Right ventricle myocardium inferior (tissue), 1 donor: Measurements from ENCODE around the gene SNX14. TPM values are rescaled to one million over a fixed set of nuclear protein-coding genes. Genes with fewer than 3 reads are reported as not detected.
A peak's percentile ranks its signal among the peaks of the same experiment; 100 is the strongest.
"Not testable (repeated sequence)": the region's sequence is repeated elsewhere in the genome, so short reads cannot be mapped to it uniquely, and the experiment has no call there.

Experiments used
- ATAC-seq: fragments of 200-7000 bp; cut with Tn5 transposase; one replicate; pipeline ENCODE4 v1.9.1; 2020; ENCODE audit warnings: mild to moderate bottlenecking, moderate library complexity
- DNase-seq: peaks from one replicate; pipeline ENCODE4 v3.0.0; 2021; ENCODE audit errors: missing footprints
- intact Hi-C: fragments of 100-400 bp; cut with DNase I; formaldehyde crosslinking; loops from one replicate; pipeline ENCODE4 v1.11.0; 2022
- long read RNA-seq: library from polyadenylated mRNA; unstranded; transcript quantifications from one replicate; pipeline ENCODE4 v2.0.0, GENCODE V29; 2021
- total RNA-seq: library from RNA; stranded (reverse); fragmentation: NEBNext Ultra II Directional; extraction: Animal tissue kit (Norgen Biotek cat#: 25700); gene quantifications from one replicate; pipeline ENCODE4 v1.2.1, GENCODE V29; 2021
- donor health status: DM: no; HTN: yes; CAD: no; lungs with severe emphysema.

The SNX14 gene, protein sequence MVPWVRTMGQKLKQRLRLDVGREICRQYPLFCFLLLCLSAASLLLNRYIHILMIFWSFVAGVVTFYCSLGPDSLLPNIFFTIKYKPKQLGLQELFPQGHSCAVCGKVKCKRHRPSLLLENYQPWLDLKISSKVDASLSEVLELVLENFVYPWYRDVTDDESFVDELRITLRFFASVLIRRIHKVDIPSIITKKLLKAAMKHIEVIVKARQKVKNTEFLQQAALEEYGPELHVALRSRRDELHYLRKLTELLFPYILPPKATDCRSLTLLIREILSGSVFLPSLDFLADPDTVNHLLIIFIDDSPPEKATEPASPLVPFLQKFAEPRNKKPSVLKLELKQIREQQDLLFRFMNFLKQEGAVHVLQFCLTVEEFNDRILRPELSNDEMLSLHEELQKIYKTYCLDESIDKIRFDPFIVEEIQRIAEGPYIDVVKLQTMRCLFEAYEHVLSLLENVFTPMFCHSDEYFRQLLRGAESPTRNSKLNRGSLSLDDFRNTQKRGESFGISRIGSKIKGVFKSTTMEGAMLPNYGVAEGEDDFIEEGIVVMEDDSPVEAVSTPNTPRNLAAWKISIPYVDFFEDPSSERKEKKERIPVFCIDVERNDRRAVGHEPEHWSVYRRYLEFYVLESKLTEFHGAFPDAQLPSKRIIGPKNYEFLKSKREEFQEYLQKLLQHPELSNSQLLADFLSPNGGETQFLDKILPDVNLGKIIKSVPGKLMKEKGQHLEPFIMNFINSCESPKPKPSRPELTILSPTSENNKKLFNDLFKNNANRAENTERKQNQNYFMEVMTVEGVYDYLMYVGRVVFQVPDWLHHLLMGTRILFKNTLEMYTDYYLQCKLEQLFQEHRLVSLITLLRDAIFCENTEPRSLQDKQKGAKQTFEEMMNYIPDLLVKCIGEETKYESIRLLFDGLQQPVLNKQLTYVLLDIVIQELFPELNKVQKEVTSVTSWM
- total RNA-seq: 24.3 TPM
- long read RNA-seq, transcript SNX14-201 (29 exons, 3,486 nt): major isoform, 8 of 16 reads
- long read RNA-seq, partial matches to known transcripts: 2 of 16 reads
- long read RNA-seq, other reads (novel, unspliced or antisense): 5 of 16 reads

DNA sequence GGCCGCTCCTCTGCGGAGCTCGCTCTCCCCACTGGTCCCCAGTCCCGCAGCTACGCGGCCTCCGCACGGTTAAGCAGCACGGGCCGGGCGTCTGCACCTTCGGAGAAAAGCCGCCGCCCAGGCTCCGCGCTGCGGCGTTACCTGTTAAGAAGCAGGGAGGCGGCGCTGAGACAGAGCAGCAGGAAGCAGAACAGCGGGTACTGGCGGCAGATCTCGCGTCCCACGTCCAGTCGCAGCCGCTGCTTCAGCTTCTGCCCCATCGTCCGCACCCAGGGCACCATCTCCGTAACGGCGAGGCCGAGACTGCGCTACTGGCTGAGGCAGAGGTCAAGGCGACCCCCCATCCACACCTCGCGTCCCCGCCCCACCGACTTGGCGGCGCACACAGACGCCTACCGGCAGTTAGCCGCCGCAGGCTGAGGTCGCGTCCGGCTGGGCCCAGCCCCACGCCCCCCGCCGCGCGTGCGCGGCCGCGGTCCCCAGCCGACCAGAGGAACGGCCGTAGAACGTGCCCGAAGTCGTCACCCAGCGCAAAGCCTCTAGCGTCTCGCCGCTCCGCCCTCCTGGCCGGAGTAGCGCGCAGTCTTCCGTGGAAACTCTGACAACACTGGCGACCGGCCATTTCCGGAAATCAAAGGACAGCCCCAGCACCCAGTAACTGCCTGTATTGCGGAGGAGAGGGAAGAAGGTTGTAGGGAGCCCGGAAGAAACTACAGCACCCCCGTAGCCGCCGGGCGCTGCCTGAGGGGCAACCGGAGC is at the start of gene SNX14:
TSS of gene SNX14 (minus strand) at position 421 of the 759 bp plus-strand sequence. CDS start at position 281, 140 bp downstream.
- ATAC-seq: peak; percentile 99
- peak; percentile 98 for DNase-seq
- intact Hi-C loops: loop anchor here (1.0 kb wide), 2 partner anchors 49 to 85 kb away; partner anchors contain the start of gene SYNCRIP

DNA sequence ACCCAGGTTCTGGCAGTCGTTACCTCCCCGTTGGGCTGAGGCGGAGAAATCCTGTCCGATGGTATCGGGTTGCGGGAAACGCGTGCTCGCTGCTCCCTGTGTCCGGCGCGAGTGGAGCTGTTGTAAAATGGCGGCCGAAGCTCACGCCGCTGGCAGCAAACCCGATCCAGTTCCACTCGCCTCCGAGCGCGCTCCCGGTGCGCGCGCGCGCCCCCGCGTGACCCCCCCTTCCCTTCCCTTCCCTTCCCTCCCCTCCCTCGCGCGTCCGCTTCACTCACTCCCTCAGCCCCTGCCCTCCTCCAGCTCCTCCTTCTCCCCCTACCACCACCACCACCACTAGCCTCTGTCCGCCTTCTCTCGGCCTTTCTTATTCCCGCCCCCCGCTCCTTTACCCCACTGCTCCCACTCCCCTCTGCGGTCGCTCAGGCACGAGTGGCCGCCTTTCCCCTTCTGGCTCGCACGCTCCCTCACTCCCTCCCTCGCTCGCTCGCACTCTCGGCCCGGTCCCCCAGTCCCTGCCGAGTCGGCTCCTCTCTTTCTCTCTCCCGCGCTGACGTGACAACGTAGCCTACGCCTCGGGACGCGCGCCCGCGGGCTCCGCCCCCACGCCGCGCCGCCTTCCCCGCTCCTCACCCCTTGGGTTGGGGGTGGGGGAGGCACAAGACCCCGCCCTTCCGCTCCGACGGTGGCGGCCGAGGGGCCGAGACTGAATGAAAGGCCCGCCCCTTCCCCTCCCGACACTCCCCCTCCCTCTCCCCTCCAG is 49.3 kb upstream of the SNX14 start, which contains the start of gene SYNCRIP:
TSS of gene SYNCRIP (minus strand) at position 113 of the 763 bp plus-strand sequence. CDS start 1,447 bp downstream, outside the sequence.
- peak; percentile 94 for ATAC-seq

DNA sequence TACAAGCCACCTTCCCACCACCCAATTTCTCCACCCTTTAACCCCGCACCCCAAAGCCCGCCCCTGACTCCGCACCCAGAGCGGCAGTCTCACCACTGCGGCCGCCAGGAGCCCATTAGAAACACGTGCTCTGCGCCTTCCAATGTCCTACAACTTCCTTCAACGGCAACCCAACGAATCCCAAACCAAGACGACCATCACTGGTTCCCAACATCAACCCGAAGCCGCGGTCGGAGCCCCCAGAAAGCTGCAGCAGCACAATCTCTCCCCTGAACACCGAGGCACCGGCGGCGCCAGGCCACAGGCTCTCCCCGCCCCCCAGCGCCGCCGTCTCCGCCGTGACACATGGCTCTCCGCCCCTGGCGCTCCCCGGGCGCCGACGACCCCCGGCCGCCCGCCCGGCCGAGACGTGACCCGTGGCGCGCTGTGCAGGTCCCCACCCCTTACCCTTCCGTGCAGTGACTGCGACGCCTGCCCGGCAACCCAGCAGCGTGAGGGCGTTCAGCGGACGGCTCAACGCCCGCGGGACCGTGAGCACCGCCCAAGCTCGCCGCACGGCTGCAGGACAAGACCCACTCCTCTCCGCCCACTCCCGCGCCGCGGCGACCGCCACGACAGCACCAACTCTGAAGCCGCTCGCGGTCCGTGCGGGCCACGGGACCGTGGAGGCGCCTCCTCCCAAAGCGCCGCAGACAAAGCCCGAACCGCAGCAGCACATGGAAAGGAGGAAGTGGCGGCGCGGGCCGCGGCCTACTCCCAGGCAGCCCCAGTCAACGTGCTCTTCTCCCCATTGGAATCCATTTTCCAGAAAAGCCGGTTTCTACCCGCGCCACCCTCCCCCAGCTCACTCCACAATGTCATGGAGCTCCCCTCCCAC is 48.5 kb upstream of the SNX14 start:
- ATAC-seq: peak; percentile 0
- intact Hi-C loops: loop anchor here (1.0 to 10.0 kb wide), 2 partner anchors 48 to 223 kb away; no protein-coding TSS in a partner anchor
- peak; percentile 91 for DNase-seq

More for the DNA sequence above, 49.3 kb upstream of the SNX14 start, which contains the start of gene SYNCRIP:
- peak; percentile 99 for DNase-seq
- intact Hi-C loops: loop anchor here (1.0 to 10.0 kb wide), 3 partner anchors 35 to 222 kb away; no protein-coding TSS in a partner anchor

DNA sequence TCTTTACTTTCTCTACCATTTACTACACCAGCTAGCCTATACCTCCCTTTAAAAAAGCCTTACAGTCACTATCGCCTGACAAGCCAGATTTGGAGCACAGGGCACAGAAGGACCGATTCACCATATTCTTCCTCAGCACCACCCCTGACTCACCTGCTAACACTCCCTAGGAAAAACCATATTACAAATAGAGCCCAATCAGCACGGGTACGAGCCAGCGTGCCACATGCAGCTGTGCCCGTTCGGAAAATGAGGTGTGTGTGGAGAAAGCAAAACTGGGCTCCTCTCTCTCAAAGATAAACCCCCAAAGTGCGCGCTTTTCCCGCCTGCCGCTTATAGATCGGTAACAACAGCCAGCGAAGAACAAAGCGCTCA is 47.9 kb upstream of the SNX14 start:
- intact Hi-C loops: loop anchor here (10.0 kb wide), 1 partner anchor 223 kb away; no protein-coding TSS in a partner anchor
- ATAC-seq (no peak), DNase-seq (peak; percentile 66)

DNA sequence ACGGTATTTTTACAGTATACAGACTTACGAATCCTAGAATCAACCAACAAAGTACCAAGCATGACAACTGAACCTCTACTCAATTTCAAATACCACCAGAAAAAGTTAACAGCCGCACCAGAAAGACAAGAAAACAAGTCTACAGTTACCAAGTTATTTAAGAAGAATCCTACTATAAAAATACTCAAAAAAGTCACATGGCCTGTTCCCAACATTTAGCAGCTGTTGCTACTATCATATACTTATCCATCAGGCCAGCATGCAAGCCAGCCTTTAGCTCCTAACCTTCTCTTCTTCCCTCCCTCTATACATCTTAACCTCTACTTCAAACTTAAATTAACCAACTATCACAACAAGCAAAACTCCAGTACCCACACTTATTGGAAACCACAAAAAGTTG is 47.2 kb upstream of the SNX14 start:
- intact Hi-C loops: loop anchor here (10.0 kb wide), 1 partner anchor 224 kb away; no protein-coding TSS in a partner anchor
- ATAC-seq: no peak
- no peak for DNase-seq

DNA sequence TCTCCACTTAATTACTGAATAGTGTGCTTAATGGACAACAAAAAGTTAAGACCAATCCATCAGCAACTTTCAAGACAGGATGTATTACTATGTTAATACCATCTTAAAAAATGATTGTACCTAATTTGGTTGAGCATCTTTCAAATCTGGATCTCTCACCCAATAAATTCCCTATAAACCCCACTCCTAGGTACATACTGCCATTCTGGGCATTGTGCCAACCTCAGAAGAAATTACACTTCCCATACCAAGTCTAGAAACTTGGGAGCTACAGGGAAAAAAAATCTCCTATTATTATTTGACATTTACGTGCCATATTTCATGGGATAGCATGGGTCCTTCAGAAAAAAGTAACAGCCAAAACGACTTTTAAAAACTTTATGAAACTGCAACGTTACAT is 43.9 kb upstream of the SNX14 start:
- intact Hi-C loops: no loop called here

DNA sequence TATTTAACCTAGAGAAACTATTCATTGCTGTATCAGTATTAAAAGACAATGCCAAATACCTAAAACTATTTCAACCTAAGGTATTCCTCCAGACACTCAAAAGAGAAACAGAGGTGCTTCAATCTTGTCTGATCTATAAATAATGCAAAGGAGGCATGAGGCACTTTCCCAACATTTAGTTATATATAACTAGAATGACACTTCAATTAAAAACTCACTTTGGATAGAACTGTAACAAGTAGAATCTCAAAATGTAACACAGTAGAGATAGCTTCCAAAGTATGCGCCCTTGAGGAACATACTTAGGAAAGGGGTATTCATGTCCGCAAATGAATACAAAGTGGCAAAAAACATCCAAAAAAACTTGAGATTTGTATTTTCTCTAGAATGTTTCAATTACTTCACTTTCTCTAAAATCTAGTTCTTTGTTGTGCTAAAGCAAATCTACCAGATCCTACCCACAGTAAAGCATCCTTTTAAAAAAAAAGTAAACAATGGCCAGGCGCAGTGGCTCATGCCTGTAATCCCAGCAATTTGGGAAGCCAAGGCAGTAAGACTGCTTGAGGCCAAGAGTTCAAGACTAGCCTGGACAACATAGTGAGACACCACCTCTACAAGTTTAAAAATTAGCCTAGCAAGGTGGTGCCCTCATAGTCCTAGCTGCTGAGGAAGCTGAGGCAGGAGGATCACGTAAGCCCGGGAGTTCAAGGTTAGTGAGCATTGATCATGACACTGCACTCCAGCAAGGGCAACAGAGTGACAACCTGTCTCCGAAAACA is 38.7 kb upstream of the SNX14 start:
- no peak for DNase-seq
- intact Hi-C loops: no loop called here
- no peak for ATAC-seq

More for the DNA sequence above, 43.9 kb upstream of the SNX14 start:
- ATAC-seq (no peak), DNase-seq (no peak)

DNA sequence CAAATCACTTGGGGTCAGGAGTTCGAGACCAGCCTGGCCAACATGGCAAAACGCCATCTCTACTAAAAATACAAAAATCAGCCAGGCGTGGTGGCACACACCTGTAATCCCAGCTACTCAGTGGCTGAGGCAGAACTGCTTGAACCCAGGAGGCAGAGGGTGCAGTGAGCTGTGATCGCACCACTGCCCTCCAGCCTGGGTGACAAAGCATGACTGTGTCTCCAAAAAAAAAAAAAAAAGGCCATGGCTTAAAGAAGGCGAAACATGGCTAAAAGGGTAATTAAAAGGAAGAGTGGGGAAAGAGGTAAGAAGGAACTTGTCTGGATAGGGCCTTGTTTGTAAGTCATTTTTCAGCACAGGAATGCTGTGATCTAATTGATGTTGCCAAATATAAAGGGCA is 37.5 kb upstream of the SNX14 start:
- DNase-seq, intact Hi-C loops, ATAC-seq: not testable (repeated sequence)

DNA sequence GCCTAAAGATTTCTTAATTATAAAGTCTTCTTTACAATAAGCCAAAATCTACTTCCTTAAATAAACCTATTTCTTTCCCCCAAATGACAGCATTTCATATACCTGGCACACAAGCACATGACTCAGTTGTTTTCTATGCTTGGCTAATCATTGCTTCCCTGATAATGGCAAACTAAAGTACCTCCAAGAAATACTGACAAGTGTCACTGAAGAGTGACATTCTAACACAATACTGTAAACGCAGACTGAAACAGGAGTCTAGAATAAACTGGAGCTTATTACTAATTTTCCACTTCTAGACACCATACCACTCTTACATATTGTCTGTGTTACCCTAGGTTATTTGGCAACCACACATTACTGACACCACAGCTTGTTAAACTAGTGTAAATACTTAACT is 34.7 kb upstream of the SNX14 start:
- ATAC-seq: no peak
- intact Hi-C loops: no loop called here
- DNase-seq: no peak

DNA sequence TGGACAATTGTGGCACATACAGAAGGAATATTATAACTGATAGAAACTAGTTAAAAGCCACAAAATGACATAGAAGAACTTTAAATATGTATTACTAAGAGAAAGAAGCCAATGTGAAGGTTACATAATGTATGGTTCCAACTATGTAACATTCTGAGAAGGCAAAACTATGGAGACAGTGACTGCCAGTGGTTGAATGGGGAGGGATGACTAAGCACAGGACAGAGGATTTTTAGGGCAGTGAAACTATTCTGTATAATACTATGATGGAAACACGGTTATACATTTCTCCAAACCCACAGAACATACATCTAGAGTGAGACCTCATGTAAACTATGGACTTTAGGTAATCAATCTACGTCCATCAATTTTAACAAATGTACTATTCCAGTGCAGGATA is 26.6 kb upstream of the SNX14 start:
- intact Hi-C loops: no loop called here
- ATAC-seq: no peak
- no peak for DNase-seq

DNA sequence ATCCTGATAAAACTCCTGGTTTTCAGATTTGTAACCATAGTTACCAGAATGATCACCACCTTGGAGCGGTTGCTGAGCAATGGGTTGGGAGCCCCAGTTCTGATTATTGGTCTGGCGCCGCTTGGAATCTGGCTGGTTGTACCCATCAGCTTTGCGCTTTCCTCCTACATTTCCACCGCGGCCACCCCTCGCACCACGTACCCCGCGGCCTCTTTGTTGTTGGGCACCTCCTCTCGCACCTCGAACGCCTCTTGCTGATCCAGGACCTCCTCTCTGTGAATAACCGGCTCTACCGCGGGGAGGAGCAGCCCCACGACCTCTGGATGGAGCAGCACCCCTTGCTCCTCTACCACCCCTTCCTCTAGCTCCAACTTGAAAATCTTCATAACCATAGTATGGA is 21.1 kb upstream of the SNX14 start:
- ATAC-seq (no peak), DNase-seq (no peak)
- intact Hi-C loops: no loop called here

DNA sequence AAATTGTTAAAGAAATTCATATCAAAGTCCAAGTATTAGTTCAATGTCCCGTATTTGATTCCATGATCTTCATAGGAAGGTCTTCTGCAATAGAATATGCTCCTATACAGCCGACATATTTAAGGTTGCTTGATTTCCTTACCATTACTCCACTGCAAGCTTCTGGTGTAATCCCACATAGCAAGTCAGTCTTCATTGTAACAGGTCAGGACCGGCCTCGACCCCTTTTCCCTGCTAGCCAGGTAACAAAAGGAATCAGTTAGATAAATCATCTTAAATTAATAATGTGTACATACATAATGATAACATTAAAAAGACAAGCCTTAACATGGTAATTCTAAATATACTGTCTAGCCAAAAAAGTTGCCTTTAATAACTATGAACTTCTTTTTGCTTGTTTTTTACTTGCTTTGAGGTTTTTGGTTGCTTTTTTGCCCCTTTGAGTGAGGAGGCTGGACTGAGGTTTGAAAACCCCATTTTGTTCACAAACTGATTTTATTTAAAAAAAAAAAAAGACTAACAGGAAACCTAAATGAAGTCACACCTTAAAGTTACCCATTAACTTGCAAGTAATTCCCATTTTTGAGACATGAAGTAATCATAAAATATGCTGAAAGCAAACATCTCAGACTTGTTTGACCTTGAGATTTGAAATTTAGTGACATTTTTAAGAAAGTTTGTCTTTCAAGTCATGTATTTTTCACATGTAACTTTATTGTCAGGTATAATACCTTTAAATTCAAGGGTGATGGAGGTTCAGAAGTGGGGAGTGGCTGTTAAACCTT is 19.2 kb upstream of the SNX14 start:
- intact Hi-C loops: no loop called here
- no peak for ATAC-seq
- DNase-seq: no peak

DNA sequence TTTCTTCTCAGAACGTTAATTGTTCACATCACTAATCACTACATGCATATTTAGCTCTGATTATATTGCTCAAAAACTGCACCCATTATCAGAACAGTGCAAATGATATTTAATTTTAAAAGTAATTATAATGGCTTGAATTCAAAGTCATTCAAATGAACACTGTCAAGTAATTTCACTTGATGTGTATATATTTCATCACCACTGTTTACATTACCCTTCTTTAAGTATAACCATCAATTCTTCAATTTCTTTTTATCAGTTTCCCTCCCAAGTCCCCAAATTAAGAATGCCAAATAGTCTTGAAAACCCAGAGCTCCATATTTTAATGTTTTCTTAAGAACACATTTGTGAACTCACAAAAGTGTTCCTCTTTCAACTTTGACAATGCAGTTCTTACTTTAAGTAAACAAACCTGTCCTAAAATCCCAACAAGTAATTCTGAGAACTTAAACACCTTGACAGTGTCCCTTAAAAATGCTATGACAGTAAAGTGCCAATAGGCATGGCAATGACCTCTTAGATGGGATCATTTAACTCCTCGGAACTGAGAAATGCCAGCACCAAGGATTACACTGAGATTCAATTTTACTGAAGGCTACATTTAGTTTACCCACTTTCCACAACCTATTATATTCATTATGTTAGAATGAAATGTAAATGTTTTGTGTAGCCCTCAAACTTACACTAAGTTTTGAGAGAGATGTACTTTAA is 16.7 kb upstream of the SNX14 start:
- intact Hi-C loops: no loop called here
- no peak for DNase-seq
- ATAC-seq: no peak

DNA sequence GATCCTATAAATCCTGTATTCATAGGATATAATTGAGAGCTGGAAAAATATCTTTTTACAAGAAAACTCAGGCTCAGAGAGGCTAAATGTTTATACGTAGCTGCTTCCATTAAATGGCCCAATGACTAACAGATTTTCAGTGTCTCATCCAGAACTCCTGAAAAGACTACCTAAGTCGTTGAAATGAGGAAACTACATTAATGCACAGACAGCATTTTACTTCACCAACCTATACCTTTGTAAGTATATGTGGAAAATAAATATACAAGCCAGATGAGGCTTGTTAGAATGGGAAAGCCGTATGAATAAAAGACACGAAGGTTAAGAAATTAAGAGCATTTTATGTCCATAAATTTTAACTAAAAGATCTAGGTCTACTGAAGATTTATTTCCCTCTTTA is 8.4 kb upstream of the SNX14 start:
- intact Hi-C loops: no loop called here
- DNase-seq: no peak
- ATAC-seq: no peak
